Memory B cell (primary cell): ENCODE results near the gene OTOG.

Experiments
- ATAC-seq: fragments of 150-1000 bp; cut with Tn5 transposase; 2 replicates; pipeline ENCODE4 v1.10.0; 2021; ENCODE audit warnings: low read depth, mild to moderate bottlenecking, moderate library complexity
- DNase-seq, 2 donors: peaks; one replicate each; pipeline ENCODE4 v3.0.0; 2022; ENCODE audit warnings: low spot score in 2 of 2
- H3K27ac Mint-ChIP-seq: one replicate; pipeline ENCODE4 v1.8.0; 2022; ENCODE audit warnings: mild to moderate bottlenecking, moderate library complexity, mixed read lengths
- H3K27me3 Mint-ChIP-seq: one replicate; pipeline ENCODE4 v1.8.0; 2022; ENCODE audit warnings: mixed read lengths
- H3K36me3 Mint-ChIP-seq: one replicate; pipeline ENCODE4 v1.8.0; 2022; ENCODE audit warnings: mild to moderate bottlenecking, mixed read lengths
- H3K4me1 Mint-ChIP-seq: one replicate; pipeline ENCODE4 v1.8.0; 2022; ENCODE audit warnings: mixed read lengths
- H3K4me3 Mint-ChIP-seq: one replicate; pipeline ENCODE4 v1.8.0; 2022; ENCODE audit warnings: mild to moderate bottlenecking, moderate library complexity, mixed read lengths
- H3K9me3 Mint-ChIP-seq: one replicate; pipeline ENCODE4 v1.8.0; 2022; ENCODE audit warnings: mixed read lengths

OTOG gene

DNA sequence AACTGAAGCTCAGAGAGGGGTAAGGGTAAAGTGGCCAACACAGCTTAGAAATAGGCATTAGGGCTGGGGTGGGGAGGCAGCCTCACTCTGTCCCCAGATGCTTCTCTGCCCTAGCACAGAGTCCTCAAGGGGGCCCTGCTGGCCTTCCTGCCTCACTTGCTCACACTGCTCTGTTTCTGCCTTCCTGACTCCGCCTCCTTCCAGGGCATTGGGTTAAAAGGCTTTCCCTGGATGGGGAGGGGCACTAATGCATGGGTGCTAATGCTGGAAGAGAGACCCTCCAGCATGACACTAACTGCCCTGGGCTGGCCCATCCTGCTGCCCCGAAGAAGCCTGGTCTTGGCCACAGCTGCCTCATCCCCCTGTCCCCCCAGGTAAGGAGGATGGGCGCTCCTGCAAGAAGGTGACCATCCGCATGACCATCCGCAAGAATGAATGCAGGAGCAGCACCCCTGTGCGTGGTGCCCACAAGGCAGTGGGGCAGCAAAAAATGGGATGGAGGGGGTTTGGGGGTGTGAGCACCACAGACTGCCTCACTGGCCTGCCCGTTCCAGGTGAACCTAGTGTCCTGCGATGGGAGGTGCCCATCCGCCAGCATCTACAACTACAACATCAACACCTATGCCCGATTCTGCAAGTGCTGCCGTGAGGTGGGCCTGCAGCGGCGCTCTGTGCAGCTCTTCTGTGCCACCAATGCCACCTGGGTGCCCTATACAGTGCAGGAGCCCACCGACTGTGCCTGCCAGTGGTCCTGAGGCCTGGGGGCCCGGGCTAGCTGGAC, 98.3 kb downstream of the OTOG start:
- peaks cover 8% of the 10 kb centered on the region for H3K9me3 Mint-ChIP-seq
- H3K27me3 Mint-ChIP-seq: peaks cover 14% of the 10 kb centered on the region
- ATAC-seq (no peak), DNase-seq (no peak)
- no peak overlapping the region for H3K27ac Mint-ChIP-seq
- no peak overlapping the region for H3K4me3 Mint-ChIP-seq
- peaks cover 2% of the 10 kb centered on the region for H3K36me3 Mint-ChIP-seq
- peaks cover 2% of the 10 kb centered on the region for H3K4me1 Mint-ChIP-seq

DNA sequence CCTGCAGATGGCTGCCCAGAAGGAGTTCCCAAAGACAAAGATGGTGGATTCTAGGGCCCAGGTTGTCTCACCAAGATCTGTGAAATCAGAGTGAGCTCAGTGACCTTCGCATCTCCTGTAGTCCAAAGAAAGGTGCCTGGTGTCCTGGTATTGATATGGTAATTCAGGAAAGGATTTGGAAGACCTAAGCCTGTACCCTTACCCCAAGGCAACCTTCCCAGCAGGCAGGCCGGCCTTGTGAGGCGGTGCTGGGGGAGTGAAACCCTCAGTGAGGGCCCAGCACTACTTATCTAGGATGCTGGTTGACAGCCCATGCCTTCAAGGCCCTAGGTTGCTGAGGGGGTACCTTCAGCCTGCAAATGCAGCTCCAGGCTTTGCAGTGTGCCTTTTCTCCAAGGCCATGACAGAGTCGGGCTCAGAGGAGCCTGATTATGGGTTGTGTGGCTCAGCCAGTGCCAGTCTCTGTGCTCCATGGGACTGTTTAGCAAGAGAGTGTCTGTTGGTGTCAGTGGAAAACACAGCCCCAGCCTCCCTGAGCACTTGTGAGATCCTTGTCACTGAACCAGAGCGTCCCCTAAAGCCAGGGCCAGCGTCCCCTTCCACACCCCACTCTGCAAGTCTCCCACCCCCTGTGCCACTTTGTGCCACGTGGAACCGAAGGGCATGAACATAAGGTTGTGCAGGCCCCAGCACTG, 99.5 kb downstream of the OTOG start:
- Mint-ChIP-seq H3K9me3 (peaks cover 8% of the 10 kb centered on the region), H3K4me1 (peaks cover 2% of the 10 kb centered on the region), H3K36me3 (peaks cover 2% of the 10 kb centered on the region), H3K27me3 (peaks cover 20% of the 10 kb centered on the region), H3K4me3 (no peak overlapping the region), H3K27ac (no peak overlapping the region)
- DNase-seq (no peak), ATAC-seq (no peak)

DNA sequence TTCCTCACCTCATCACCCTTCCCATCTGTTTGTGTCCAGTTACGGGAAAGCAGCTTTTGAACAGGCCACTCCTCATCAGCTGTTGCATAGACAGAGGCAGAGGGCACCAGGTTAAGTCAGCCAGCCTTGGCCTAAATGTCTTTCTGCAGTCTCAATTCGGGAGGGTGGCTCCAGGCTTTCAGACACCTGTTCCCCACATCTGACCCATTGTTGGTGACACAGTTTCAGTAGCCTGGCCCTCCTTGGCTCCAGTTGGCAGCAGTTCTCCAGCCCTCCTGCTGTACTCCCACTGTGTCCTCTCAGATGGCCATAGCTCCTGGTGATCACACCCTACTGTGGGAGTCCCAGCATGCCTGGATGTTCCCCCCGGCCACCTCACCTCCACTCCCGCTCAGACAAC, 101.5 kb downstream of the OTOG start:
- Mint-ChIP-seq H3K27ac (no peak overlapping the region), H3K9me3 (peaks cover 8% of the 10 kb centered on the region), H3K36me3 (peaks cover 2% of the 10 kb centered on the region), H3K27me3 (peaks cover 20% of the 10 kb centered on the region), H3K4me3 (no peak overlapping the region), H3K4me1 (peaks cover 2% of the 10 kb centered on the region)
- DNase-seq: no peak
- ATAC-seq: no peak

- H3K36me3 Mint-ChIP-seq: peaks cover 2% of the 10 kb centered on the region
- no peak overlapping the region for H3K4me3 Mint-ChIP-seq
- H3K27me3 Mint-ChIP-seq: peaks cover 18% of the 10 kb centered on the region
- ATAC-seq (no peak), DNase-seq (no peak)
- H3K9me3 Mint-ChIP-seq: peaks cover 8% of the 10 kb centered on the region
- peaks cover 2% of the 10 kb centered on the region for H3K4me1 Mint-ChIP-seq
- H3K27ac Mint-ChIP-seq: no peak overlapping the region
These were observed 102.2 kb downstream of the OTOG start for GRCh38 chr11:17649261-17649660.

- no peak overlapping the region for H3K4me3 Mint-ChIP-seq
- H3K9me3 Mint-ChIP-seq: peaks cover 8% of the 10 kb centered on the region
- no peak for DNase-seq
- H3K27me3 Mint-ChIP-seq: peaks cover 17% of the 10 kb centered on the region
- H3K4me1 Mint-ChIP-seq: peaks cover 2% of the 10 kb centered on the region
- peaks cover 2% of the 10 kb centered on the region for H3K36me3 Mint-ChIP-seq
- no peak overlapping the region for H3K27ac Mint-ChIP-seq
- ATAC-seq: no peak
These were observed 102.6 kb downstream of the OTOG start for GRCh38 chr11:17649696-17650095.

GRCh38 chr11:17650127-17650911, 103.3 kb downstream of the OTOG start:
- no peak for DNase-seq
- peaks cover 17% of the 10 kb centered on the region for H3K27me3 Mint-ChIP-seq

DNA sequence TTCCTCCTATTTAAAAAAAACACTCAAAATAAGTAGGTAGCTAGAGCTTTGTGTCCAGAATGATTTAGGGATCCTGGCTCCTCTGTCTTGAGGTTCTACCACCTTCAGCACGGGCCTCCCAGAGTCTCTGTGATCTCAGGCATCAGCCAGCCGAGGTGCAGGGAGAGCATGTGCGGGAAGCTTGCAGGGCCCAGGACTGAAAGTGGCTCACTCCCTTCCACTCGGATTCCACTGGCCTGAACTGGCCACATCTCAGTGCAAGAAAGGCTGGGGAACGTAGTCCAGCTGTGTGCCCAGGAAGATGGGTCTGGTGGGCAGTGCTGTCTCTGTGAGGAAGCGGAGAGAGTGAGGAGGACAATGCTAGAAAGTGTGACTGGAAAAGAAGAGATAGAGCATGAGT, 104.0 kb downstream of the OTOG start:
- H3K4me3 Mint-ChIP-seq: no peak overlapping the region
- H3K9me3 Mint-ChIP-seq: peaks cover 17% of the 10 kb centered on the region
- H3K36me3 Mint-ChIP-seq: peaks cover 2% of the 10 kb centered on the region
- H3K4me1 Mint-ChIP-seq: peaks cover 2% of the 10 kb centered on the region
- ATAC-seq: no peak
- no peak overlapping the region for H3K27ac Mint-ChIP-seq
- DNase-seq: no peak
- peaks cover 19% of the 10 kb centered on the region for H3K27me3 Mint-ChIP-seq

More at GRCh38 chr11:17650127-17650911, 103.3 kb downstream of the OTOG start:
- H3K4me1 Mint-ChIP-seq: peaks cover 2% of the 10 kb centered on the region
- no peak overlapping the region for H3K27ac Mint-ChIP-seq
- no peak overlapping the region for H3K4me3 Mint-ChIP-seq
- no peak for ATAC-seq
- H3K36me3 Mint-ChIP-seq: peaks cover 2% of the 10 kb centered on the region
- peaks cover 12% of the 10 kb centered on the region for H3K9me3 Mint-ChIP-seq

GRCh38 chr11:17651681-17652080, 104.6 kb downstream of the OTOG start:
- ATAC-seq (no peak), DNase-seq (no peak)
- H3K4me3 Mint-ChIP-seq: no peak overlapping the region
- H3K27me3 Mint-ChIP-seq: peaks cover 19% of the 10 kb centered on the region
- H3K9me3 Mint-ChIP-seq: peaks cover 17% of the 10 kb centered on the region
- no peak overlapping the region for H3K27ac Mint-ChIP-seq
- peaks cover 2% of the 10 kb centered on the region for H3K4me1 Mint-ChIP-seq
- H3K36me3 Mint-ChIP-seq: peaks cover 2% of the 10 kb centered on the region

GRCh38 chr11:17652556-17652955, 105.5 kb downstream of the OTOG start:
- Mint-ChIP-seq H3K4me3 (no peak overlapping the region), H3K4me1 (peaks cover 2% of the 10 kb centered on the region), H3K36me3 (peaks cover under 1% of the 10 kb centered on the region), H3K9me3 (peaks cover 15% of the 10 kb centered on the region), H3K27ac (no peak overlapping the region), H3K27me3 (peaks cover 16% of the 10 kb centered on the region)
- ATAC-seq (no peak), DNase-seq (no peak)

GRCh38 chr11:17653611-17654010, 106.6 kb downstream of the OTOG start:
- Mint-ChIP-seq H3K9me3 (peaks cover 10% of the 10 kb centered on the region), H3K27me3 (peaks cover 15% of the 10 kb centered on the region)
- ATAC-seq: no peak

DNA sequence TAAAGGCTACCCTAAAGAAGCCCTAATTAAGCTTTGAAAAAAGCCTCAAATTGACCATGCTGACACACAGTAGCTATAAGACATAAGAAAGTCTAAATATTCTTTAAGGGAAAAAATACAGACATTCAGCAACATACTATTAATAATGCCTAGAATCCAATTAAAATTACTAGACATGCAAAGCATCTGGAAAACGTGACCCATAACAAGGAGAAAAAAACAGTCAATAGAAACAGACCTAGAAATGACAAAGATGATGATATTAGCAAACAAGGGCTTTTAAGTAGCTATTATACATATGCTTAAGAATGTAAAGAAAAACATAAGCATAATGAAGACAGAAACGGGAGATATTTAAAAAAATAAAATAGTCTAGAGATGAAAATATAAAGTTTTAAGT, 108.6 kb downstream of the OTOG start:
- Mint-ChIP-seq H3K4me3 (no peak overlapping the region), H3K27ac (no peak overlapping the region), H3K4me1 (no peaks in the 10 kb centered on the region), H3K36me3 (no peaks in the 10 kb centered on the region), H3K9me3 (peaks cover 9% of the 10 kb centered on the region), H3K27me3 (peaks cover 13% of the 10 kb centered on the region)
- ATAC-seq (no peak), DNase-seq (no peak)

More at GRCh38 chr11:17653611-17654010, 106.6 kb downstream of the OTOG start:
- no peak overlapping the region for H3K4me3 Mint-ChIP-seq
- no peaks in the 10 kb centered on the region for H3K36me3 Mint-ChIP-seq
- no peak for DNase-seq
- H3K4me1 Mint-ChIP-seq: peaks cover 2% of the 10 kb centered on the region
- H3K27ac Mint-ChIP-seq: no peak overlapping the region

DNA sequence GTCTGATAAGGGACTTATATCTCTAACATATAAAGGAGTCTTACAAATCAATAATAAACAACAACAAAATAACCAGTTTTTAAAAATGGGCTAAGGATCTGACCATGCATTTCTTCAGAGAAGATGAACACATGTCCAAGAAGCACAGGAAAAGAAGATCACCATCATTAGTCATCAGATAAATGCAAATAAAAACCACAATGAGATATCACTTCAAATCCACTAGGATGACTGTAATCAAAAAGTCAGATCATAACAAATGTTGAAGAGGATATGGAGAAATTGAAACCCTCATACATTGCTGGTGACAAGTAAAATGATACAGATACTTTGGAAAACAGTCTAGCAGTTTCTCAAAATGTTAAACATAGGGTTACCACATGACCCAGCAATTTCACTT, 111.2 kb downstream of the OTOG start:
- no peak overlapping the region for H3K4me3 Mint-ChIP-seq
- H3K27ac Mint-ChIP-seq: no peak overlapping the region
- peaks cover 4% of the 10 kb centered on the region for H3K27me3 Mint-ChIP-seq
- H3K4me1 Mint-ChIP-seq: no peaks in the 10 kb centered on the region
- DNase-seq: no peak
- no peak for ATAC-seq
- H3K9me3 Mint-ChIP-seq: peaks cover 9% of the 10 kb centered on the region
- no peaks in the 10 kb centered on the region for H3K36me3 Mint-ChIP-seq

- no peaks in the 10 kb centered on the region for H3K36me3 Mint-ChIP-seq
- H3K9me3 Mint-ChIP-seq: peaks cover 3% of the 10 kb centered on the region
- peaks cover 13% of the 10 kb centered on the region for H3K27me3 Mint-ChIP-seq
- no peak for DNase-seq
- ATAC-seq: no peak
- no peaks in the 10 kb centered on the region for H3K4me1 Mint-ChIP-seq
- H3K27ac Mint-ChIP-seq: no peak overlapping the region
- H3K4me3 Mint-ChIP-seq: no peak overlapping the region
These were observed 121.1 kb downstream of the OTOG start for GRCh38 chr11:17668166-17668565.

DNA sequence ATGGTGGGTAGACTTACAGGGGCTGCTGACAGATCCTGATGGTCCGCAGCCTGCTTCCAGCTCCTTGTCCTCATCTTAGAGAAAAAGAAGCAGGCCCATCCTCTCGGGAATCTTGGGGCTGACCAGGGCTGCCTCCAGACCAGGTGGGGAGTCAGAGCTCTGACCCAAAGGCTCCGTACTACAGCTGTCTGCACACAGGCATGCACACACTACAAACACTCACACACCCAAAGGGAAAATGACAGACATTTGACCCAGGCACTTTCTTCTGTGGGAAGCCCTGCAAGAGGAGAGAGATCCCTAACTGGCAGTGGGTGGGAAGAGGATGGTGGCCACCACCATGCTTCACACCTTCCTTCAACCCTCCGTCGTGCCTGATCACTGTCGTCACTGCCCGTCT, 125.4 kb downstream of the OTOG start:
- H3K9me3 Mint-ChIP-seq: peaks cover 8% of the 10 kb centered on the region
- H3K27ac Mint-ChIP-seq: no peak overlapping the region
- peaks cover 3% of the 10 kb centered on the region for H3K36me3 Mint-ChIP-seq
- no peak for DNase-seq
- H3K4me3 Mint-ChIP-seq: no peak overlapping the region
- ATAC-seq: no peak
- peaks cover 22% of the 10 kb centered on the region for H3K27me3 Mint-ChIP-seq
- no peaks in the 10 kb centered on the region for H3K4me1 Mint-ChIP-seq
